IMR-90 (cell line): ENCODE results near the gene NEGR1. TPM values are rescaled to one million over a fixed set of nuclear protein-coding genes. Genes with fewer than 3 reads are reported as not detected.

Source experiments
- ATAC-seq: fragments of 200-7000 bp; cut with Tn5 transposase; 2 replicates; pipeline ENCODE4 v1.9.1; 2020; ENCODE audit warnings: low read depth, mild to moderate bottlenecking, moderate library complexity
- BruUV-seq: library from RNA; stranded (reverse); fragments of 400-500 nt; replicated peaks from 2 replicates; lab custom pipeline; 2021; lab: Mats Ljungman, UMichigan
- CTCF ChIA-PET: fragments of 300-600 bp; formaldehyde crosslinking; extraction: SDS; loops from one replicate; lab custom pipeline; 2021; ENCODE audit warnings: antibody characterized with exemption; lab: Yijun Ruan, JAX
- POLR2A ChIA-PET: fragments of 300-600 bp; sonication (Branson Sonifier 250); formaldehyde crosslinking; loops from one replicate; lab custom pipeline; 2022; ENCODE audit warnings: antibody characterized with exemption; ENCODE audit not compliant: unreplicated experiment; lab: Charles Lee
- DNase-seq: peaks from one replicate; pipeline ENCODE4 v3.0.0; 2013
- H2AFZ ChIP-seq: replicated peaks from 2 replicates; pipeline ENCODE3; 2013; ENCODE audit warnings: low read length, mild to moderate bottlenecking; ENCODE audit not compliant: poor library complexity
- H2AK5ac ChIP-seq: 2 replicates; pipeline ENCODE4 v1.6.1; 2013; ENCODE audit warnings: low read depth, low read length, inconsistent platforms
- H2AK9ac ChIP-seq: replicated peaks from 2 replicates; pipeline ENCODE3; 2013; ENCODE audit warnings: mild to moderate bottlenecking, low read depth, low read length, moderate library complexity; ENCODE audit not compliant: poor library complexity
- H2BK120ac ChIP-seq: 2 replicates; pipeline ENCODE4 v1.6.1; 2013; ENCODE audit warnings: low read depth, low read length, inconsistent platforms
- H2BK15ac ChIP-seq: 3 replicates; pipeline ENCODE4 v1.6.1; 2013; ENCODE audit warnings: low read depth, low read length, inconsistent platforms
- H2BK20ac ChIP-seq: 2 replicates; pipeline ENCODE4 v1.6.1; 2013; ENCODE audit warnings: low read depth, mild to moderate bottlenecking, inconsistent platforms, low read length, moderate library complexity
- H2BK5ac ChIP-seq: 2 replicates; pipeline ENCODE4 v1.6.1; 2013; ENCODE audit warnings: mild to moderate bottlenecking, low read depth, low read length, inconsistent platforms; ENCODE audit not compliant: poor library complexity, severe bottlenecking
- H3K14ac ChIP-seq: replicated peaks from 2 replicates; pipeline ENCODE4 v1.6.1; 2013; ENCODE audit warnings: low read depth, low read length, inconsistent platforms
- H3K18ac ChIP-seq: 2 replicates; pipeline ENCODE4 v1.6.1; 2013; ENCODE audit warnings: low read depth, low read length, control low read depth
- H3K23ac ChIP-seq: 2 replicates; pipeline ENCODE4 v1.6.1; 2013; ENCODE audit warnings: low read depth, low read length, inconsistent platforms
- H3K27ac ChIP-seq: 2 replicates; pipeline ENCODE4 v1.5.1; 2013; ENCODE audit warnings: mild to moderate bottlenecking, control low read depth, low read length; ENCODE audit not compliant: insufficient read depth
- H3K27me3 ChIP-seq: 2 replicates; pipeline ENCODE4 v1.6.1; 2013; ENCODE audit warnings: low read length; ENCODE audit not compliant: control insufficient read depth, insufficient read depth
- H3K36me3 ChIP-seq: 2 replicates; pipeline ENCODE4 v1.6.1; 2013; ENCODE audit warnings: low read length, mixed read lengths; ENCODE audit not compliant: control insufficient read depth, insufficient read depth
- H3K4ac ChIP-seq: 2 replicates; pipeline ENCODE4 v1.6.1; 2013; ENCODE audit warnings: low read depth, low read length, inconsistent platforms
- H3K4me1 ChIP-seq: 2 replicates; pipeline ENCODE4 v1.6.1; 2013; ENCODE audit warnings: low read length, mixed read lengths; ENCODE audit not compliant: control insufficient read depth, insufficient read depth
- H3K4me2 ChIP-seq: 2 replicates; pipeline ENCODE4 v1.6.1; 2013; ENCODE audit warnings: low read depth, mild to moderate bottlenecking, control low read depth, low read length, moderate library complexity
- H3K4me3 ChIP-seq: 2 replicates; pipeline ENCODE4 v1.5.1; 2013; ENCODE audit warnings: low read depth, mild to moderate bottlenecking, control low read depth, low read length, moderate library complexity; ENCODE audit not compliant: insufficient read depth
- H3K56ac ChIP-seq: 2 replicates; pipeline ENCODE4 v1.6.1; 2013; ENCODE audit warnings: low read length, inconsistent platforms; ENCODE audit not compliant: insufficient read depth; ENCODE audit errors: extremely low read depth
- H3K79me1 ChIP-seq, 2 experiments: 2 replicates each; pipeline ENCODE4 v1.6.1; 2013; ENCODE audit warnings: low read length in 2 of 2, inconsistent platforms in 1 of 2, low read depth in 1 of 2
- H3K9ac ChIP-seq: 2 replicates; pipeline ENCODE4 v1.6.1; 2013; ENCODE audit warnings: low read depth, low read length, control low read depth
- H3K9me1 ChIP-seq: 2 replicates; pipeline ENCODE4 v1.6.1; 2013; ENCODE audit warnings: low read length, inconsistent platforms; ENCODE audit not compliant: insufficient read depth
- H3K9me3 ChIP-seq: 2 replicates; pipeline ENCODE4 v1.6.1; 2013; ENCODE audit warnings: low read length; ENCODE audit not compliant: control insufficient read depth, insufficient read depth
- H4K20me1 ChIP-seq: 2 replicates; pipeline ENCODE4 v1.6.1; 2013; ENCODE audit warnings: low read length, inconsistent platforms; ENCODE audit not compliant: insufficient read depth
- H4K5ac ChIP-seq: 2 replicates; pipeline ENCODE4 v1.6.1; 2013; ENCODE audit warnings: mild to moderate bottlenecking, low read depth, low read length, control low read depth
- H4K8ac ChIP-seq, 2 experiments: 2 replicates each; pipeline ENCODE4 v1.6.1; 2013; ENCODE audit warnings: low read depth in 2 of 2, low read length in 2 of 2, control low read depth in 1 of 2, inconsistent platforms in 1 of 2
- H4K91ac ChIP-seq: 2 replicates; pipeline ENCODE4 v1.6.1; 2013; ENCODE audit warnings: low read depth, low read length, inconsistent platforms; ENCODE audit not compliant: insufficient read depth
- CHD1 ChIP-seq: IDR thresholded peaks from 2 replicates; pipeline ENCODE4 v1.6.1; 2012; ENCODE audit warnings: low read depth, low read length, improper control_type of control experiment
- MAFK ChIP-seq: IDR thresholded peaks from 2 replicates; pipeline ENCODE4 v1.6.1; 2012; ENCODE audit warnings: low read depth, low read length, improper control_type of control experiment
- MAZ ChIP-seq: IDR thresholded peaks from 2 replicates; pipeline ENCODE4 v1.6.1; 2012; ENCODE audit warnings: low read depth, mild to moderate bottlenecking, low read length, improper control_type of control experiment, moderate library complexity, borderline replicate concordance
- MXI1 ChIP-seq: IDR thresholded peaks from 2 replicates; pipeline ENCODE4 v1.6.1; 2012; ENCODE audit warnings: low read depth, mild to moderate bottlenecking, low read length, moderate library complexity, borderline replicate concordance
- POLR2A ChIP-seq: IDR thresholded peaks from 2 replicates; pipeline ENCODE4 v1.6.1; 2012; ENCODE audit warnings: mild to moderate bottlenecking, low read depth, low read length
- WGBS, 2 experiments: methylation state at CpG; one replicate each; pipeline versions ENCODE4 v1.1.5 to v1.1.7; 2013; ENCODE audit warnings: missing lambda C conversion rate in 2 of 2; ENCODE audit not compliant: insufficient read length in 1 of 2; ENCODE audit errors: extremely low coverage in 2 of 2; 5-methylcytosine and 5-hydroxymethylcytosine counted together
- dilution Hi-C: fragments of 300-500 bp; cut with HindIII; formaldehyde crosslinking; loops from one replicate; pipeline ENCODE4 v1.14.3; 2018; ENCODE audit warnings: low sequenced_read_pairs; ENCODE audit not compliant: unreplicated experiment
- in situ Hi-C: fragments of 300-500 bp; cut with MboI; formaldehyde crosslinking; loops from 3 replicates; pipeline ENCODE4 v1.14.3; 2019; ENCODE audit warnings: low sequenced_read_pairs, inconsistent platforms, mixed read lengths
- intact Hi-C: fragments of 100-400 bp; cut with micrococcal nuclease; formaldehyde crosslinking; loops from 2 replicates; pipeline ENCODE4 v1.10.0; 2022
- polyA plus RNA-seq, 3 experiments: library from polyadenylated mRNA; depleted of rRNA; stranded (reverse); fragments of >200 nt; gene quantifications; 2 replicates each; pipeline ENCODE4 v1.2.3, GENCODE V29; 2012; ENCODE audit warnings: low replicate concordance in 1 of 3
- total RNA-seq: library from RNA; depleted of rRNA; stranded (reverse); fragments of >200 nt; gene quantifications from 2 replicates; pipeline ENCODE4 v1.2.3, GENCODE V29; 2012
- TF ChIP-seq, protein P1 (sequence below): fragments of 150-350 bp; IDR thresholded peaks from 2 replicates; pipeline ENCODE4 v1.6.1; 2017; ENCODE audit warnings: mild to moderate bottlenecking, antibody characterized with exemption, low read length, low read depth

The NEGR1 gene
- total and polyA plus RNA-seq, 2 of the 4 experiments (the other 2 are of a cell fraction), result 5.1 to 9.1 TPM

DNA sequence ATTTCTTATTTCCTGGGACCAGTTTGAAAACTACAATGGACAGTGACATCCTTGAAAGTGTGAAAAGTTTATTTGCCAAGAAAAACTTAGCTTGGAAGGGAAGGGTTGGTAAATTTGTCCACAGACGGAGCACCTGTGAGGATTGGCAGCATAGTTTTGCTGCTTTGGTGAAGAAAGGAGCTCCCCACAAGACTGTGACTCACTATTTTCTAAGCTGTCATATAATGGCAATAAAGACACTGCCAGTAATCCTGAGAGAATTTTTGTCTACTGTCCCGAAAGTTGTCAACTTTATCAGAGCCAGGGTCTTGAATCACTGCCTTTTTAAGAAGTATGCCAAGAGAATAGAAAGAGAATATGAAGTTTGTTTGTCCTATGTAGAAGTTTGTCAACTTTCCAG, 230.8 kb downstream of the NEGR1 start:
- Histone ChIP-seq H2BK15ac (no peak overlapping the region), H2BK120ac (no peak overlapping the region), H3K27me3 (no peaks in the 10 kb centered on the region), H3K9ac (no peak overlapping the region), H3K4me3 (no peak overlapping the region), H2BK20ac (no peak overlapping the region), H3K4me1 (no peaks in the 10 kb centered on the region), H4K91ac (no peak overlapping the region), H2AK9ac (no peak overlapping the region), H3K9me3 (no peaks in the 10 kb centered on the region), H2AFZ (no peak overlapping the region), H3K23ac (no peak overlapping the region), H3K79me1 (no peaks in the 10 kb centered on the region), H3K18ac (no peak overlapping the region), H3K9me1 (no peaks in the 10 kb centered on the region), H4K20me1 (no peaks in the 10 kb centered on the region), H3K56ac (no peak overlapping the region), H3K27ac (no peak overlapping the region), H4K8ac (no peak overlapping the region), H3K14ac (no peak overlapping the region), H4K5ac (no peak overlapping the region), H2BK5ac (no peak overlapping the region), H3K4ac (no peak overlapping the region), H3K4me2 (no peak overlapping the region), H2AK5ac (no peak overlapping the region), H3K36me3 (no peaks in the 10 kb centered on the region)
- no CpG with 5 or more reads among the region's 2 CpGs for WGBS, 2 experiments
- dilution Hi-C loops (no loop called here), in situ Hi-C loops (no loop called here), intact Hi-C loops (no loop called here)
- BruUV-seq, result no TSS peak
- no peak for DNase-seq
- TF ChIP-seq MAFK (no peak), POLR2A (no peak), CHD1 (no peak), MAZ (no peak), MXI1 (no peak)
- TF ChIP-seq, protein P1, sequence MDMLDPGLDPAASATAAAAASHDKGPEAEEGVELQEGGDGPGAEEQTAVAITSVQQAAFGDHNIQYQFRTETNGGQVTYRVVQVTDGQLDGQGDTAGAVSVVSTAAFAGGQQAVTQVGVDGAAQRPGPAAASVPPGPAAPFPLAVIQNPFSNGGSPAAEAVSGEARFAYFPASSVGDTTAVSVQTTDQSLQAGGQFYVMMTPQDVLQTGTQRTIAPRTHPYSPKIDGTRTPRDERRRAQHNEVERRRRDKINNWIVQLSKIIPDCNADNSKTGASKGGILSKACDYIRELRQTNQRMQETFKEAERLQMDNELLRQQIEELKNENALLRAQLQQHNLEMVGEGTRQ, result no peak
- ATAC-seq, result no peak
- ChIA-PET CTCF (no interaction called here), POLR2A (no interaction called here)
